ENCODE results near the gene MRPL58. TPM values are rescaled to one million over a fixed set of nuclear protein-coding genes. Genes with fewer than 3 reads are reported as not detected.

MRPL58 gene
- total and polyA plus RNA-seq, 2 donors (not counting 1 experiment from before 2014, with no cell fraction given) = 20.8 to 21.6 TPM

Small RNA genes within 50 kb of the gene (small RNA-seq; reads per million reads assigned to genes)
- gene AC111186.1 (ENCODE audit: insufficient read length, low read depth, low replicate concordance) (not detected), gene RN7SL573P (ENCODE audit: insufficient read length, low read depth, low replicate concordance) (not detected), gene RNU6-362P (ENCODE audit: insufficient read length, low read depth, low replicate concordance) (not detected)

Other genes with a start within 250 kb of the MRPL58 start
- 66.6 and 71.1 TPM in 2 replicates for gene NAT9, start 236.3 kb upstream of the MRPL58 start, total RNA-seq
- 73.6 and 86.5 TPM in 2 replicates for gene NAT9, start 236.3 kb upstream of the MRPL58 start, polyA plus RNA-seq
- not detected in 2 replicates for gene GRIN2C, start 152.8 kb upstream of the MRPL58 start, total RNA-seq
- gene GRIN2C, start 152.8 kb upstream of the MRPL58 start, polyA plus RNA-seq = 0.03 TPM in 1 of 2 replicates, not detected in the other
- 6.7 and 7.0 TPM in 2 replicates for gene FDXR, start 139.7 kb upstream of the MRPL58 start, total RNA-seq
- 4.6 TPM in 2 replicates for gene FDXR, start 139.7 kb upstream of the MRPL58 start, polyA plus RNA-seq
- gene FADS6, start 119.0 kb upstream of the MRPL58 start, total RNA-seq = not detected in 2 replicates
- not detected in 2 replicates for gene FADS6, start 119.0 kb upstream of the MRPL58 start, polyA plus RNA-seq
- gene USH1G, start 89.4 kb upstream of the MRPL58 start, total RNA-seq = not detected in 2 replicates
- gene USH1G, start 89.4 kb upstream of the MRPL58 start, polyA plus RNA-seq = not detected in 2 replicates
- not detected in 2 replicates for gene OTOP2, start 88.4 kb upstream of the MRPL58 start, total RNA-seq
- gene OTOP2, start 88.4 kb upstream of the MRPL58 start, polyA plus RNA-seq = not detected in 2 replicates
- not detected in 2 replicates for gene OTOP3, start 76.8 kb upstream of the MRPL58 start, total RNA-seq
- gene OTOP3, start 76.8 kb upstream of the MRPL58 start, polyA plus RNA-seq = not detected in 2 replicates
- 1.7 and 3.9 TPM in 2 replicates for gene HID1, start 39.9 kb upstream of the MRPL58 start, total RNA-seq
- gene HID1, start 39.9 kb upstream of the MRPL58 start, polyA plus RNA-seq = 4.0 and 6.3 TPM in 2 replicates
- gene CDR2L, start 25.0 kb upstream of the MRPL58 start, total RNA-seq = not detected in 2 replicates
- 0.03 and 0.07 TPM in 2 replicates for gene CDR2L, start 25.0 kb upstream of the MRPL58 start, polyA plus RNA-seq
- gene ATP5PD, start 34.3 kb downstream of the MRPL58 start, total RNA-seq = 98.8 and 101 TPM in 2 replicates
- gene ATP5PD, start 34.3 kb downstream of the MRPL58 start, polyA plus RNA-seq = 70.8 and 92.1 TPM in 2 replicates
- gene KCTD2, start 34.6 kb downstream of the MRPL58 start, total RNA-seq = 23.2 and 24.6 TPM in 2 replicates
- gene KCTD2, start 34.6 kb downstream of the MRPL58 start, polyA plus RNA-seq = 15.1 and 15.7 TPM in 2 replicates
- 9.3 and 13.7 TPM in 2 replicates for gene SLC16A5, start 75.3 kb downstream of the MRPL58 start, total RNA-seq
- 5.1 and 14.5 TPM in 2 replicates for gene SLC16A5, start 75.3 kb downstream of the MRPL58 start, polyA plus RNA-seq
- gene ARMC7, start 97.3 kb downstream of the MRPL58 start, total RNA-seq = 15.7 and 15.9 TPM in 2 replicates
- gene ARMC7, start 97.3 kb downstream of the MRPL58 start, polyA plus RNA-seq = 9.2 and 10.4 TPM in 2 replicates
- 98.9 and 103 TPM in 2 replicates for gene NT5C, start 119.1 kb downstream of the MRPL58 start, total RNA-seq
- 133 and 184 TPM in 2 replicates for gene NT5C, start 119.1 kb downstream of the MRPL58 start, polyA plus RNA-seq
- gene JPT1, start 141.8 kb downstream of the MRPL58 start, total RNA-seq = 37.6 and 37.8 TPM in 2 replicates
- gene JPT1, start 141.8 kb downstream of the MRPL58 start, polyA plus RNA-seq = 34.8 and 39.7 TPM in 2 replicates
- gene SUMO2, start 170.3 kb downstream of the MRPL58 start, total RNA-seq = 229 and 234 TPM in 2 replicates
- 35.1 and 54.7 TPM in 2 replicates for gene SUMO2, start 170.3 kb downstream of the MRPL58 start, polyA plus RNA-seq
- 128 and 142 TPM in 2 replicates for gene NUP85, start 193.0 kb downstream of the MRPL58 start, total RNA-seq
- 97.5 and 170 TPM in 2 replicates for gene NUP85, start 193.0 kb downstream of the MRPL58 start, polyA plus RNA-seq
- gene GGA3, start 248.9 kb downstream of the MRPL58 start, total RNA-seq = 134 and 135 TPM in 2 replicates
- 109 and 116 TPM in 2 replicates for gene GGA3, start 248.9 kb downstream of the MRPL58 start, polyA plus RNA-seq
- 37.2 and 42.6 TPM in 2 replicates for gene MRPS7, start 249.2 kb downstream of the MRPL58 start, total RNA-seq
- gene MRPS7, start 249.2 kb downstream of the MRPL58 start, polyA plus RNA-seq = 24.5 and 25.1 TPM in 2 replicates

Measured in B cell (primary cell).